ENCODE measurements around the gene KRT13.
"Not testable (repeated sequence)": the region's sequence is repeated elsewhere in the genome, so short reads cannot be mapped to it uniquely, and the experiment has no call there.

Gene KRT13

GRCh38 chr17:41505007-41505808 is at the start of gene KRT13:
TSS of gene KRT13 (minus strand) at chr17:41505612. CDS start at chr17:41505550, 62 bp downstream.
- DNase-seq, result no peak

- DNase-seq, result no peak
Measured at GRCh38 chr17:41553987-41554680, 48.7 kb upstream of the KRT13 start.

DNA sequence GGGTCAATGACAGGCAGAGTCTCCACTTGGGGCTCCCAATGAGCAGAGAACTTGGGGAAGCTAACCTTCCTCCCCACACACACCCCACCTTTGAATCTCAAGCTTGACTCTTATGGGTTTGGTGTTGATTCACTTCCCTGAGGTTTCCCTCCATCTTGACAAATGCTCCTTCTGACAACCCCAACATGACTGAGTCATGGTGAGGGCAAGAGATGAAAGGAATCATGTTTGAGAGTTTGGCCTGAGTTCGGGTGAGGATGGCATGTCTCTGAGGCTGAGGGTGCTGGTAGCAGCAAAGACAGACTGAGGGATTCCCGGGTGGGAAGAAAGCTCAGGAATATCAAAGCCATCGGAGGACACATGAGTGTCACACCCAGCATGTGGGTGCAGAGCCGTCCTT is 47.8 kb upstream of the KRT13 start:
- DNase-seq, result no peak

- no peak for DNase-seq
Measured at GRCh38 chr17:41552455-41552854, 47.0 kb upstream of the KRT13 start.

GRCh38 chr17:41551365-41551764 is 46.0 kb upstream of the KRT13 start:
- no peak for DNase-seq

GRCh38 chr17:41549596-41550039 is 44.2 kb upstream of the KRT13 start:
- no peak for DNase-seq

- DNase-seq, result peak; percentile 86 to 87
Measured at GRCh38 chr17:41548844-41549595, 43.6 kb upstream of the KRT13 start.

DNA sequence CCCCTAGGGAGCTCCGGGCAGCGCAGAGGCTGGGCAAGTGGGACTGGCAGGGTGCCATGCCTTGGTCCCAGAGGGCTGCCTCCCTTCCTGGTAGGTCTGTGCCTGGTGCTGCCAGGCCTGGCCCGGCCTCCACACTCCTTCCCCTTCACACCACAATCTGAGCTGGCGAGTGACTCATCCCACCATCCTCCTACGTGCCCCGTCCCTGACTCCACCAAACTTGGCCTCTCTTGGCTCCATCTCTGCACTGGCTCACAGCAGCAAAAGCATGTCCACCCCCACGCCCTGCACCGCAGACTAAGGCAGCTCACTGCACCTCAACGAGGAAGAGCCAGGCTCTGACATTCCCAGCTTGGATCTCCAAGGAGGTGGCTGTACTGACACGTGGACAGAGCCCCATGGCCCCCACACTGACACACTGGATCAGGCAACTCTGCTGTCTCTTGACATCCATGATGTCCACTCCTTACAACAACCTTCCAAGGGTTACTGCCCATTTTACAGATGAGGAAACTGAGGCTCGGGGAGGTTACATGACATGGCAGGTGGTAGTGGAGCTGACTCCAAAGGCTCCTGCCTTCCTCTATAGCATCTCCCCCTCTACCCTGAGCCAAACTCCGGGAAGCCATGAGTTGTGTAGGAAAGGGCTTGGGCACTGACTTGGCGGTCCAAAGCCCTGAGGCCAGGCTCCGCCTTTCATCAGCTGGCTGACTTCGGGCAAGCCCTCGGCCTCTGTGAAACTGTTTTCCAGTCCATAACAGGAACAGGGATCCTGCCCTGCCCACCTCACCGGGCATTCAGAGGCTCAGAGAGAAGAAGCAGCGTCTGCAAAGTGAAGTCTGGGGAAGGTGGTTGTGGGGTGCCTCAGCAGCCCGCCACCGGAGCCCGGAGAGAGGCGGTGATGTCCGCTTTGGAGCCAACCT is 42.8 kb upstream of the KRT13 start:
- peak; percentile 84 to 85 for DNase-seq

GRCh38 chr17:41547378-41547841 is 42.0 kb upstream of the KRT13 start:
- no peak for DNase-seq

- no peak for DNase-seq
Measured at GRCh38 chr17:41546819-41547218, 41.4 kb upstream of the KRT13 start.

- DNase-seq, result no peak
Measured at GRCh38 chr17:41545829-41546410, 40.5 kb upstream of the KRT13 start.

DNA sequence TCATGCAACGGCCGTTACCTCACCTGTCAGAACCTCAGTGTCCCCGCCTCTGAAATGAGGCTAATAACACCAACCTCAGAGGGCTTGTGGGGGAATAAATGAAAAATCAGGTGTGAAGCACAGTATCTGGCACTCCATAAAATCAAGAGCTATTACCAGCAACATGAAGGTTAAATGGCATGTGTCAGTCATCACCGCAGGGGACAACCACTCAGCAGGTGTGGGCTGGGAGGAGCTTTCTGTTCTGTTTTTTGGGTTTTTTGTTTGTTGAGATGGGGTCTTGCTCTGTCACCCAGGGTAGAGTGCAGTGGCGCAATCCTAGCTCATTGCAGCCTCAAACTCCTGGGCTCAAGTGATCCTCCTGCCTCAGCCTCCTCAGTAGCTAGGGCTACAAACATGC is 39.5 kb upstream of the KRT13 start:
- no peak for DNase-seq

DNA sequence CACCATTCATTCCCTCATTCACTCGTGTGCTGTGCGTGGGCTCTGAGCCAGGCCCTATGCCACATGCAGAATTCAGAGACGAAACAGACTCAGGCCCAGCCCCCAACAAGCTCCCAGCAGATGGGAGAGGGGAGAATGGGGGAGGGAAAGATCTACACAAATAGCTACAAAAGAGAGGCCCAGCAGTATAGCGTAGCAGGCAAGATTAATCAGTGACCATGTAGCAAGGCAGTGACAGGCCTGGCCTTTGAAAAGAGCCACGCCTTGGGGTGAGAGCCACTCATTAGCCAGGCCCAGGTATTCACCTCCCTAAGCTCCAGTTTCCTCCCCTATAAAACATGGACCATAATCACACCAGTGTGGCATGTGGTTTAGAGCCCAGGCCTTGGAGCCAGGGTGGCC is 39.1 kb upstream of the KRT13 start:
- DNase-seq, result no peak

GRCh38 chr17:41542786-41543185 is 37.4 kb upstream of the KRT13 start:
- not testable (repeated sequence) for DNase-seq

DNA sequence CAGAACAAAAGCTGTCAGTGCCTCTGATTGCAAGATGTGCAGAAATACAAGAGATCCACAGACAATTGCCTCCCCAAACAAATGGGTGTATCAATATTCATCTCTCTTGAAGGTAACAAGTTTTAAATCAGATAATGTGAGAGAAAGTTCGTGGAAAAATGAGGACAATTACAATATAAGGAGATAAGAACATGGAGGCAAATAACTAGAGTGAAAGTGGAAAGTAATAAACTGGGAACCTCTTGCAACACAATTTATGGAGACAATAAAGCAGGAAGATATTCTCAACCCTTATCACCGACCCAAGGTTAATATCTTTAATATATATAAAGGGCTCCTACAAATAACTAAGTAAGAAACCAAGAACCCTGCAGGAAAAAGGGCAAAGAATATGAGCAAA is 36.9 kb upstream of the KRT13 start:
- no peak for DNase-seq

- no peak for DNase-seq
Measured at GRCh38 chr17:41540921-41541625, 35.7 kb upstream of the KRT13 start.

DNA sequence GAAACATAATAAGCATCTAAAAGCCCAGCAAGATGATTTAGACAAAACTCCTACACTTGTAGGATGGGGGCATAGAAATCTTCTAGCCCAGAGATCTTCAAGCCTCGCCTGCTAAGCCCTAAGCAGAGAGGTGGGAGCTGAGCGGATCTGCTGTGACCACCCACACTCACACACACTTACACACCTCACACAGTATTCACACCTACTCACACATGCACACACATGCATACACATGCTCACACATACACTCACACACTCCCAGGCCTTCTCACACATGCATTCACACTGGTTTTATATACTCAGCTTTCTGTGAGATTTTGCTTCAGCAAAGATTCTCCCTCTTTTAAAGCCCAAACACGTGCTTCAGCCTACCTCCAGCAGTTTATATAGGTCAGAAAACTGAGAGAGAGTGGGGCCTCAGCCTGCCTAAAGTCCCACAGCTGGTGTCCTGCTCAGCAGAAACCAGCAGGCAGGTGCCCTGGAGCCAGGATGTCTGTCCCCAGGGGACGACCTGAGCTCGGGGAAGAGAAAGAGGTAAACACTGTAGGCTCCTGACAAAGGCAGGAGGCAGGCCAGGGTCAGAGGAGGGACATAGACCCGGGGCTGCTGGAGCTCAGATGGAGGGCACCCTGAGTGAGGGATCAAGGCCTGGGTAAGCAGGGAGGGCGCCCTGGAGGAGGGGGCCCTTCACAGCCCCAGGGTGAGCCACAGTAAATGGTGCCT is 34.7 kb upstream of the KRT13 start:
- no peak for DNase-seq

GRCh38 chr17:41539071-41539492 is 33.7 kb upstream of the KRT13 start:
- DNase-seq, result no peak

DNA sequence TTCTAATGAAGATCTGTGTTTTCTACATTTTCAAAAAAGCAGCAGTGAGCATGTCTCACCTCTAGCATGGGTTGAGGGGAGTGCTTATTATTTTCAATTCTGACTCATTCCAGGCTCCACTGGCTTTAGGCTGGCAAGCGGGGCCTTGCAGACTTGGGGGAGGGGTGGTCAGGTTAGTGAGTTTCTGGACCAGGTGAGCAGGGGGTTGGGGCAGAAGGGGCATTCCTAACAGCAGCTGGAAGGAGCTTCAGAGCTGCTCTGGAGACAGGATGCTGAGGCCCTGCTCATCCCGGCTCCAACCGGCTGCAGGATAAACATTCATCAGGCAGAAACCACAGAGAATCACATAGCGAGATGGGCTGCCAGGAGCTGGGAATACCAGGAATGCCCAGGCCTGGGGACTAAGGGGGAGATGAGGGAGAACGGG is 33.2 kb upstream of the KRT13 start:
- no peak for DNase-seq

GRCh38 chr17:41537990-41538389 is 32.6 kb upstream of the KRT13 start:
- peak; percentile 8 to 9 for DNase-seq

DNA sequence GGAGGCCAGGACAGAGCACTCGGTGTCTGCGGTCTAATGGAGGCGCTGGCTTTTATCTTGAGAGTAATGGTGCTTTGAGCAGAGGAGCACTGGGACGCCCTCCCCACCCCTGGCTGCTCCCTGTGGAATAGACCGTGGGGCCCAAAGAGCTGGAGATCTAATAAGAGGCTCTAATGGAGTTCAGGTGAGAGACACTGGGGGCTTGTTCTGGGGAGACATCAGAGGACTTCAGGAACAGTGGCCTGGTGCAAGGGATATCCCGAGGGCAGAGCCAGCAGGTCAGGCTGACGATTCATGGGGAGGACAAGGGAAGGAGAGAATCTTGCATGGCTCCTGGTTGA is 32.2 kb upstream of the KRT13 start:
- no peak for DNase-seq

Data from AML-193 (cell line).